HG03457 (cell line): Measurements from ENCODE around the gene CCNF.

Experiments used
- ATAC-seq: cut with Tn5 transposase; IDR thresholded peaks from one replicate; pipeline ENCODE4 v1.9.1; 2021; ENCODE audit warnings: moderate number of reproducible peaks; ENCODE audit not compliant: unreplicated experiment

CCNF gene

DNA sequence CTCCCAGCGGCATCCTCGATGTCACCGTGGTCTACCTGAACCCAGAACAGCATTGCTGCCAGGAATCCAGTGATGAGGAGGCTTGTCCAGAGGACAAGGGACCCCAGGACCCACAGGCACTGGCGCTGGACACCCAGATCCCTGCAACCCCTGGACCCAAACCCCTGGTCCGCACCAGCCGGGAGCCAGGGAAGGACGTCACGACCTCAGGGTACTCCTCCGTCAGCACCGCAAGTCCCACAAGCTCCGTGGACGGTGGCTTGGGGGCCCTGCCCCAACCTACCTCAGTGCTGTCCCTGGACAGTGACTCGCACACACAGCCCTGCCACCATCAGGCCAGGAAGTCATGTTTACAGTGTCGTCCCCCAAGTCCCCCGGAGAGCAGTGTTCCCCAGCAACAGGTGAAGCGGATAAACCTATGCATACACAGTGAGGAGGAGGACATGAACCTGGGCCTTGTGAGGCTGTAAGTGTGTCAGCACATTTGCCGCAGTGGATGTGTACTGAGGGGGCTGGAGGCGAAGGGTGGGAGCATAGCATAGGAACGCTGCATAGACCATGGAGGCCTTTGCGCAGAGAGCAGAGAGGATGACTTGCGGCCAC, 27.4 kb downstream of the CCNF start:
- no peak for ATAC-seq

DNA sequence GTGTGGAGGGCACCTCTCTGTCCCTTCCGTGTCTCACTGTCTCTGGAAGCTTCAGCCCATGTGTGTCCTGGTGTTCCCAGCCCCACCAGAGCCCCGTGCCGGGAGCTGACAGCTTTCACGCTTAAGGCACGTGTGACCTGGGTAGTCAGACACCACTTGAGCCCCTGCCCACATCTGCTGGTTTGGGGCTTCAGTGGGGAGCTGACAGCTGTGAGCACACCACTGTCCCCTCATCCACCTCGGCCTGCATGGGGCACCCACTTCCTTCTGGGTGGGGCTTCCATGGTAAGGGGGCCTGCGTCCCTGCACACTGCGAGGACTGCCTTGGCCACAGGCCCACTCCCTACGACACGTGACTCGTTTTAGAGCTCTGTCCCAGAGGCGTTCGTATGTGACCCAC, 28.0 kb downstream of the CCNF start:
- ATAC-seq = no peak

DNA sequence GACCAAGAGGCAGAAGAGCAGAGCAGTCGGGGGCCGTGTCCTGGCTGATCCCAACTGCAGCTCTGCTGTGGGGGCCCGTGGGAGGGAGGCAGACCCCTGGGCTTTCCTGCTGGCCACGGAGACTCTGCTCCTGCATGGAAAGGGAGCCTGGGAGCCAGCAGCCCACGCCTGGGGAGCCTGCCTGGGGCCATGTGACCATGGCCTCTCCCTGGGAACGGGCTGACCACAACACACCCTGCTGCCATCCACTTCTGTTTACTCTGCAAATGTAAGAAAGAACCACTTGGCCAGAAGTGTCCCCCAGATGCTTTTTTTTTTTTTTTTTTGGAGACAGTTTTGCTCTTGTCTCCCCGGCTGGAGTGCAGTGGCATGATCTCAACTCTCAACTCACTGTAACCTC, 28.7 kb downstream of the CCNF start:
- ATAC-seq = no peak

DNA sequence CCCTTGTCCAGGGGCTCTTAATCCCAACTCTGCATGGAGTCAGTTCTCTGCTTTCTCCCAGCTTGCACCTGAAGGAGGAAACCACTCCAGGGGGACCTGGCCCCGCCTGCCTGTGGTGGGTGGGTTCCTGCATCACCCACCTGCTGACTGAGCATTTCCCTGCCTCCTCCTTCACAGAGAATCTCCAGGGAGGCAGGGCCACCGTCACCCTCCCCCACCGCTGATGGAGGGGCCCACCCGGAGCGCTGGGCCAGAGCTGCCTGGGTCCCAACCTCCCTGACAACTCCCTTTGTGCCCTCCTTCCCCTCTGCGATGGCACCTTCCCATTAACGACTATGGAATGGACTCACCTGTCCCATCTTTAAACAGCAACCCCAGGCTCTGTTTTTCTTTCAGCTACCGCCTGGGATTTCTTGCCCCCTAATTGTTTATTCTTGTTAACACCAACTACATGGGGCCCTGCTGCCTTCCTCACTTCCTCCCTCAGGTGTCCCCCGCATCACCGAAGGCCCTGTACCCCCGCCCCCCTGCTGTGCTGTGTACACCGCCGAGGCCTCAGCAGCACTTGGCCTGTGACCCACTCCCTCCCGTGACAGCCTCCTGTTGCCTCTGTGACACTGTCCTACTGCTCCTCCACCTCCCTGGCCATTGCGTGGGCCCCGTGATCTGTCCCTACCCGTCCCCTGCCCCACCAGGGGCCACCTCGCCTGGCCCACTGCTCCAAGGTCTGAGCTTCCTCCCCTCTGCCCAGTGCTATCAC, 29.8 kb downstream of the CCNF start:
- ATAC-seq = peak; percentile 3

DNA sequence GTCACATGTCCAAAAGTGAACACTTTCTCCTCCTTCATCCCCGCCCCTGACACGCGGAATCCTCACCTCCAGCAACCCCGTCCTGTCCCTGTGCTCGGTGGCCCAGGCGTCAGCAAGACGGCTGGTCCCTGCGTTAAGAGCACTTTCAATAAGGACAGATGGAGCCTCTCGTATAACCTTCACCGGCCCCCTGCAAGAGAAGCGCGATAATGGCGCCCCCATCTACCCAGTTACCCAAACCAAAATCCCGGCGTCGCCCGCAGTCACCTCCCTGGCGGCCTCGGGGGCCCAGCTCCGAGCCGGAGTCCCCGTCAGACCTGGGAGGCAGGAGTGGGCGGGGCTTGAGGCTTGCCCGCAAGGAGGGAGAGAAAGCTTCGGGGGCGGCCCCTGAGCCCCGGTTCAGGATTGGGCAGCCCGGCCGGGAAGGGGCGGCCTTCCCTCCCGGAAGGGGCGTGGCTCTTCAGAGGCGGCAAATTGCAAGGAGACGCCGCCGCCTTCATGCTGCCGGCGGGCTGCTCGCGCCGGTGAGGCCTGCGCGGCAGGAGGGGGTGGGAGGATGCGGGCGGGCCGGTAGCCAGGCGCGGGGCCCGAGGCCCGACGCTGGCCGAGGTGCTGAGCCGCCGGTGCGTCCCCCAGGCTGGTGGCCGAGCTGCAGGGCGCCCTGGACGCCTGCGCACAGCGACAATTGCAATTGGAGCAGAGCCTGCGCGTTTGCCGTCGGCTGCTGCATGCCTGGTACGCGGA, 30.6 kb downstream of the CCNF start, which contains the start of gene TEDC2:
Gene TEDC2, plus strand, starts transcription at position 463 of the 744 bp plus-strand sequence. Its CDS starts 36 bp downstream, at position 499.
- peak; percentile 59 for ATAC-seq

DNA sequence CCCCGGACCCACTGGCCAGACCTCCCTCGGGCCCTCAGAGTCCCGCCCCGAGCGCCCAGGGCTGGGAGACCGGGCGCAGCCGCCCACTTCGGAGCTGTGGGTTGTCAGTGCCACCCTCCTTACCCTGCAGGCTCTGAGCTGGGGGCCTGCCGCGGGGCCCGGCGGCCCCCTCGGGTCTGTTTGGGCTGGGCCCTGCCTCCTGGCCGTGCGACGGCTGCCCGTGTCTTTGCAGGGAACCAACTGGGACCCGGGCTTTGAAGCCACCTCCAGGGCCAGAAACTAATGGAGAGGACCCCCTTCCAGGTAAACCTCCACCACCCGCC, 31.1 kb downstream of the CCNF start:
- peak; percentile 13 for ATAC-seq

DNA sequence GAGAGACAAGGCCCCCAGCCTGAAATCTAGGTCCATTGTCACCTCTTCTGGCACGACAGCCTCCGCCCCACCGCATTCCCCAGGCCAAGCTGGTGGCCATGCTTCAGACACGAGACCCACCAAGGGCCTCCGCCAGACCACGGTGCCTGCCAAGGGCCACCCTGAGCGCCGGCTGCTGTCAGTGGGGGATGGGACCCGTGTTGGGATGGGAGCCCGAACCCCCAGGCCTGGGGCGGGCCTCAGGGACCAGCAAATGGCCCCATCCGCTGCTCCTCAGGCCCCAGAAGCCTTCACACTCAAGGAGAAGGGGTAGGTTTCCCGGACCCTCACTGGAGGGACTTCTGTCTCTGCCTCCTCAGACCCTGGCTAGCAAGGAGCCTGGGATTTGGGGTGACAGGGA, 31.7 kb downstream of the CCNF start:
- ATAC-seq = no peak

DNA sequence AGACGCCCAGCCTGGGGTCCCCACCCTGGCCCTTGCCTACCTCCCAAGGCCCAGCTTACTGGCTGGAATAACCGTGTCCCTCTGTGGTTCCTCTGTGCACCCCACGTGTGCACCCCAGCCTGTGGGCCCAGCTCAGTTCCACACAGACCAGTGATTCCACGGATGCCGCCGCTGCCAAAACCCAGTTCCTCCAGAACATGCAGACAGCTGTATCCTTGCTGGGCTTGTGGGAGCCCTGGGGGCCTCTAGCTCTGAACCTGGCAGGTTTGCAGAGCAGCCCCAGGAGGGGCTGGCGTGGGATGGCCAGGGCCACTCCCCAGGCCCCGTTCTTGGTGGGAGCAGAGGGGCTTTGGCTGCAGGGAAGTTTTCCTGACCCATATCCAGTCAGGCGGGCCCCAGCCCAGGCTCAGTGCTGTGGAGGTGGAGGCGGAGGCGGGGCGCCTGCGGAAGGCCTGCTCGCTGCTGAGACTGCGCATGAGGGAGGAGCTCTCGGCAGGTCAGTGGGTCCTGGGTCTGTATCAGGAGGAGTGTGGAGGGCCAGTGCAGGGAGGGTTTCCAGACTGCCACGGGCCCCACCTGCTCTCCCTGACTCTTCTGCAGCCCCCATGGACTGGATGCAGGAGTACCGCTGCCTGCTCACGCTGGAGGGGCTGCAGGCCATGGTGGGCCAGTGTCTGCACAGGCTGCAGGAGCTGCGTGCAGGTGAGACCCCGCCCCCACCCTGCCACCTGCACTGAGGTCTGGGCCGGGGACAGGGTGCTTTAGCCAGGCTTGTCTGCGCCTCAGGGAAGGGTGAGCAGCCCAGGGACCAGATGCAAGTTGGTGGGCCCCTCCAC, 33.0 kb downstream of the CCNF start:
- ATAC-seq = no peak

DNA sequence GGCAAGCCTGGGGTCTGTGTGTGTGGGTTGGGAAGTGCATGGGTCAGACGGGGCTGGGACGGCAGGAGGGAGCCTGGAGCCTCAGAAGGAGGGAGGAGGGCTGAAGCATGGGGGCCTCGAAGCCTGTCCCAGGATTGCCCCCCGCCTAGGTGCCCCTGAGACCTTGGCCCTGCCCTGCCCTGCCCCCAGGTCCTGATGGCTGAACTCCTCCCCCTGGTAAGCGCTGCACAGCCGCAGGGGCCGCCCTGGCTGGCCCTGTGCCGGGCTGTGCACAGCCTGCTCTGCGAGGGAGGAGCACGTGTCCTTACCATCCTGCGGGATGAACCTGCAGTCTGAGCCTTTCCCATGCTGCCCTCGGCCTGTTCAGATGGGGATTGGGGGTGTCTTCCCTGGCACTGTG, 35.1 kb downstream of the CCNF start:
- ATAC-seq = no peak

DNA sequence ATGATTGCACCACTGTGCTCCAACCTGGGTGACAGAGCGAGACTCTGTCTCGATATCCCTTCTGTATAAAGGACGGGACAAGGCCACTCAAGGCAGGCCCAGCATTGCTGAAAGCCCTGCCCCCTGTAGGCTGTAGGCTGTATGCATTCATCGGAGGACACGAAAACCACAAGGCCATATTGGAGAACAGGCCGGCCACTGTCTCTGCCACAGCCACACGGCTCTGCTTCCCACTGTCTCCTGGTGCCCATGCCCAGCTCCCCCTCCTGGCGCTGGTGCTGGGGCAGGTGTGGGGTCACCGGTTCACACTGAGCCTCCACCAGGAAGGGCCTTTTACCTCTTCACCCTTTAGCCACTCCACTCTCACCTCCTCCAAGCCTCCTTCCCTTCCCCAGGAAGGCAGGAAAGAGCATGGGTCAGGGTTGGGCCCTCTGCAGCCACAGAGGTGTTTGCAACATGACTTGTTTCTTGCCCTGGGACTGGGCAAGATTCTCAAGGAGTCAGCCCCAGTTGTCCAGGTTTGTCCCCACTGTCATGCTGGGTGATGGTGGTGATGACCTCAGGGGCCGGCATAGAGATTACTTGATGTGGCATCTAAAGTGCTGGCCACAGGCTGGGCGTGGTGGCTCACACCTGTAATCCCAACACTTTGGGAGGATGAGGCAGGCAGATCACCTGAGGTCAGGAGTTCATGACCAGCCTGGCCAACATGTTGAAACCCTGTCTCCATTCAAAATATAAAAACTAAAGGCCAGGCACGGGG, 36.6 kb downstream of the CCNF start:
- ATAC-seq = no peak

DNA sequence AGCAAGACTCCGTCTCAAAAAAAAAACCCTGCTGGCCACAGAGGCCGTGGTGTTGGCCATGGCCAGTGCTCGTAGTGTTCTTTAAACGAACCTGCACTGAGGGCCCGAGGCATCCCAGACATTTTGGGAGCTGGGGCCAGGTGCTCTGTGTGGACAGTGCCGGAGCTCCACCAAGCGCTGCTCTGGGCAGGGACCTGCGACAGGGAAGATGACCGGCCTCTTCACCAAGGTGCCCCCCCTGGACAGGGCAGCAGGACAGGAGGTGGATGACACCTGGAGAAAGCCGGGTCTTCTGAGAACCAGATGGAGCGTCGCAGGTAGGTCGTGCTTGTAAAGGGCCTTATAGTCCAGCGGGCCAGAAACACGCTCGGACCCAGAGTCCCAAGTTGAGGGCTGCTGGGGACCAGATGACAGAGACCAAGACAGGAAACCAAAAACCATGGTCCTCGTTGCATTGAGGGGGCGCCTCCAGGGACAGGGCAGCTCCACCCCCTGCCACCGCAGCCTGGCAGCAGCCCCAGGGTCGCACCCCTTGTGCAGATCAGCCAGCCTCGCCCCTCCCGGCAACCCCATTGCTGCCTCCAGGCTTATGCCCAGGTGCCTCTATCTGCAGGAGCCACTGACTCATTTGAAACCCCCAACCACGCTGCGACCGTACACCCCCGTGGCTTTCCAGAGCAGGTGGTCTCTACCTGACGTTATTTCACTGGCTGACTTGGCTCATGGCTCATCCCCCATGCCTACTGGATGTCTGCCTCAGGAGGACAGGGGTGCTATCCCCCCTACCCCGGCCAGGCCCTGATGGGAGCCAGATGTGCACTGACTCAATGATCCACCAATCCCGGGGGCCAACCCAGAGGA, 37.6 kb downstream of the CCNF start:
- no peak for ATAC-seq

DNA sequence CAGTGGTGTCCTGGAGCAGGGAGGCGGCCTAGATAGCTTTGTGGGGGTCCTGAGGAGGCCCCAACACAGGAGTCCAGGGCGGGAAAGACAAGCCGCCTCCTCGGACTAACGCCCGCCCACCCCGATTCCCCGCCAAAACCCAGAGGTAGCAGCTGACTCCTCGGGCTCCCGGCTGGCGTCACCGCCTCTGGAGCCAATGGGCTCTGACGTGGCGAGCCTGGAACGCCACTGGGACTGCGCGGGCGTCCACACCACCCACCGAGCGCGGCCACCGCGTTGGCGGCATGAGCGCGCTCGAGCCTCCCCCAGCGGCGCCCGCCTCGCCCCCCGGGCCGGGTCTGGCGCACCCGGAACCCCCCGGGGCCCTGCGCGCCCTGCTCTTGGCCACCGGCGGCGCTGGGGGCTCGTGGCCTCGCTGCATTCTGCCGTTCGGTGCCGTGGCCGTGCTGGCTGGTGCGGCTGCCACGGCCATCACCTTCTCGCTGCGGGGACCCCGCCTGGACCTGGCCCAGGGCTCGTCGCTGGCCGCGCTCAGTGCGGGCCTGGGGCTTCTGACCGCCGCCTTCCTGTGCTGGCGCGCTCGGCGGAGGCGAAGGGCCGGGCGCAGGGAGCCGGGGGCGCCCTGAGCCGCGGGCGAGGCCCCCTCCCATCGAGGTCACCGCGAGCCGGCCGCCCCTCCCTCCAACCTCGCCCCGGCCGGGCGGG, 38.4 kb downstream of the CCNF start:
- ATAC-seq = no peak

DNA sequence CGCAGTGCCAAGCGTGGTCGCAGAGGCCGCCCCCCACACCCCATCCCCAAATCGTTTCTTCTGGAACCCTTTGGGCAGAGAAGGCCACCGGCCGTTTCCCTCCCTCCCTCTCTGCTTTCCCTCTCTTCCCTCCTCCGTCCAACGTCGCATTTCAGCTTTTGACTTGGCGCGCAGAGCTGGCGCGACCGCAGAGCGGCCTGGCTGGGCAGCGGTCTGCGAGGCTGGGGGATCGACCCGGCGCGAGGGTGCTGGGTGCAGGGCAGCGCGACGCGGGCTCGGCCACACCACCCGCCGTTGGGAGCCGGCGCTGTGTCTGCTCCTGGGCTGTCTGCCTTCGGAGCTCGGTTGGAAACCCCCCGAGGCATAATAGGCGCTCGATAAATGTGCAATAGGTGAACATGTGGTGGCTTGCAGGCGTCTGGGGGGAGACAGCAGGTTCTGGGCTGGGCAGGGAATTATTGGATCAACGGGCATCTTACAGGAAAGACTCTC, 39.0 kb downstream of the CCNF start:
- no peak for ATAC-seq

DNA sequence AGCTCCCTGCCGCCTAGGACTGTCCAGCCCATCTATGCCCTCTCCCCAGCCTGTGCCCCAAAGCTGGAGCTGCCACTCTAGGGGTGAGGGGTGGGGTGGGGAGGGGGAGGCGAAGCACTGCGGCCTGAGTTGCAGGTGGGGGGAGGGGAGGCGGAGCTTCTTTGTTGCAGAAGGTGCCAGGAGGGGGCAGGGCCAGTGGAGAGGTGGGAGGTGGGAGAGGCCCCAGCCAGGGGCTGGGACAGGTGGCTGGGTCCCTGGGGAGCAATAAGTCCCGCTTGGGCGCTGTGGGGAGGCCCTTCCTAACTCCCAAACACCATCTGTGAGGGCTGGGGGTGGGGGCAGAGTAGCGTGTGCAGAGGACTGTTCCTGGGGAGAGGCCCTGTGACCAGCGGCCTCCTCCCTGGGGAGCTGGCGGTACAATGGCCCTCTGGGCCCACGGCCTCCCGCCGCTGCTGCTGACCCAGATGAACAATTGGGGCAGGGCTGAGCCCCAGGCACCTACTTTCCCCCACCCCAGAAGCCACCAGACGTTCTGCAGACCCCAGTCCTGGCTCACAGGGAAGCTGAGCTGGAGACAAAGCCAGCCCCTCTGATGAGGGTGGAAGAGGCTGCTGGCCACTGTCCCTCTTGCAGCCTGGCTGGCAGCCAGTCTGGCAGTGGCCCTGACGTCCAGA, 39.6 kb downstream of the CCNF start:
- no peak for ATAC-seq

DNA sequence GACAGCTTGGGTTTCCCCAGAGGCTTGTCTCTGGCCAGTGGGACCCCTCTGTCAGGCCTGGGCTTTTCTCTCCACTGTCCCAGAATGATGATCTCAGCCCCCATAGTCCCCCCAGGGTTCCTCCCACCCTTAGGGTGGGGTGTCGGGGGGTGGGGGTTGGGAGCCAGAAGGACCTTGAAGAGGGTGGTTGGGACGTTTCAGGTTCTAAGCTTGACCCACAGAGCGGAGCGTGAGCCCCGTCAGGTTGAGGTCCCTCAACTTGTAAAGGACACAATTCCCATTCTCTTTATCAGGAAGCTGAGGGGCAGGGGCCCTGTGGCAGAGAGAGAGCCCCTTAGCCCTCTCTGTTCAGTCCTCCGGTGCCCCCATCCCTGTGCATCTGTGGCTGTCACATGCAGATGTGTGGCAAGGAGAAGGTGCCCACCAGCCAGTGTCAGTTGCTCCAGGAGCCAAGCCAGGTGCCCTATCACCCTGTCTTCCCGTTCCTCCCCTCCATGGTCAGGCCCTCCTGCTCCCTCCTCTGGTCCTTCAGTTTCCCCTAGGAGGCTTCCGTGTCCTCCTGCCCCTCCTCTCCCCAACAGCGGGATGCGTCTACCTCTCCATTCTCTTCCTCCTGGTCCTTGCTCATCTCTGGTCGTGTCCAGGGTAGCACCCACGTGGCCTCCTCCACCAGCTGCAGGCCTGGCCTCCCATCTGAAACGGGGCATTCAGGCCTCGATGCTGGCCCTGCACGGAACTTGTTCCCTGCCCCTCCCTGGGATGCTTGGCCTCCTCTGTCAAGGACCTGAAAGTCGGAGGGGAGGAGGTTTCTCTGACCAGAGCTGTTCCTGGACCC, 40.4 kb downstream of the CCNF start:
- no peak for ATAC-seq

DNA sequence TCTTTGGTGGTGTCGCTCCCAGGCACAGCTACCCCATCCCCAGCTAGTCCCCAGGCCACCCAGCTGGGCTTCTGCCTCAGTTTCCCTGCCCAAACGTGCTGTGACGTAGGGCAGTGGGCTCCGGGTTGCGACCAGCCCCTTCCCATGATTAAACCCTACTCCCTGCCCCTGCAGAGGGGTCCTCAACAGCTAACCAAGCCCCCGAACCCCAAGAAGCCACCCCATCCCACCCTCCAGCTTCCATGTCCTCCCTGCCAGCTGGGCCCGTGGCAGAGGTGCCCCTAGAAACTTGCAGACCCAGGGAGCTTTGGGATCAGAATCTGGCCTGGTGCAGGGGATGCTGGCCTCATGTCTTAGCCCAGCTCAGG, 41.0 kb downstream of the CCNF start:
- ATAC-seq = no peak

DNA sequence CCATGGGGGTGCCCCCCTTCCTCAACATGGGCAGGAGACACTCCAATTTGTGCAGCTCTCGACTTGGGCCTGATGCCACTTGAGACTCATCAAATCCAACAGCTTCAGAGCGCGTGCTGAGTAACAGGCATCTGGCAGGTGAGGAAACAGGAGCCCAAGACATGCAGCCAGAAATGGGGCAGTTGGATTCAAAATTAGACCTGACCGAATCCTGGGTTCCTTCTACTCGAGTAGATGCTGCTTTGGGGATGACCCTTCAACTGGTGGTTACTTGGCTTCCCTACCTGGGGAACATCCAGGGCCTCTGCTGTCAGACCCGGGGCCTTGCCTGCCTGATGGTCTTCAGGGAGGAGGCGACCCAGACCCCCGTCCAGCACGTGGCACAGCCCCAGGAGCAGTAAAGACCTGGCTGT, 41.4 kb downstream of the CCNF start:
- ATAC-seq = no peak
